Left ventricle myocardium superior (tissue), 1 donor: ENCODE data around the gene GAPDH. TPM values are rescaled to one million over a fixed set of nuclear protein-coding genes. Genes with fewer than 3 reads are reported as not detected.
"Not testable (repeated sequence)": the region's sequence is repeated elsewhere in the genome, so short reads cannot be mapped to it uniquely, and the experiment has no call there.

Source experiments
- ATAC-seq: fragments of 200-7000 bp; cut with Tn5 transposase; one replicate; pipeline ENCODE4 v1.9.1; 2020; ENCODE audit warnings: mild to moderate bottlenecking, moderate library complexity
- DNase-seq: peaks from one replicate; pipeline ENCODE4 v3.0.0-alpha.2; 2020
- intact Hi-C: fragments of 100-400 bp; cut with micrococcal nuclease; formaldehyde crosslinking; loops from one replicate; pipeline ENCODE4 v1.11.0; 2022
- long read RNA-seq: library from polyadenylated mRNA; unstranded; transcript quantifications from one replicate; pipeline ENCODE4 v2.0.0, GENCODE V29; 2021
- total RNA-seq: library from RNA; stranded (reverse); fragmentation: NEBNext Ultra II Directional; extraction: Animal tissue kit (Norgen Biotek cat#: 25700); gene quantifications from one replicate; pipeline ENCODE4 v1.2.1, GENCODE V29; 2021
- donor health status: DM: no; HTN: yes; CAD: no; lungs with severe emphysema.

GAPDH gene
- 4,526 TPM for total RNA-seq
- long read RNA-seq, transcript GAPDH-205 (9 exons, 1,348 nt) = minor isoform, 12 of 8,238 reads
- long read RNA-seq, transcript GAPDH-204 (8 exons, 1,256 nt) = minor isoform, 63 of 8,238 reads
- long read RNA-seq, transcript GAPDH-201 (9 exons, 1,875 nt) = major isoform, 7,555 of 8,238 reads
- long read RNA-seq, partial matches to known transcripts = 434 of 8,238 reads
- long read RNA-seq, other reads (novel, unspliced or antisense) = 172 of 8,238 reads

DNA sequence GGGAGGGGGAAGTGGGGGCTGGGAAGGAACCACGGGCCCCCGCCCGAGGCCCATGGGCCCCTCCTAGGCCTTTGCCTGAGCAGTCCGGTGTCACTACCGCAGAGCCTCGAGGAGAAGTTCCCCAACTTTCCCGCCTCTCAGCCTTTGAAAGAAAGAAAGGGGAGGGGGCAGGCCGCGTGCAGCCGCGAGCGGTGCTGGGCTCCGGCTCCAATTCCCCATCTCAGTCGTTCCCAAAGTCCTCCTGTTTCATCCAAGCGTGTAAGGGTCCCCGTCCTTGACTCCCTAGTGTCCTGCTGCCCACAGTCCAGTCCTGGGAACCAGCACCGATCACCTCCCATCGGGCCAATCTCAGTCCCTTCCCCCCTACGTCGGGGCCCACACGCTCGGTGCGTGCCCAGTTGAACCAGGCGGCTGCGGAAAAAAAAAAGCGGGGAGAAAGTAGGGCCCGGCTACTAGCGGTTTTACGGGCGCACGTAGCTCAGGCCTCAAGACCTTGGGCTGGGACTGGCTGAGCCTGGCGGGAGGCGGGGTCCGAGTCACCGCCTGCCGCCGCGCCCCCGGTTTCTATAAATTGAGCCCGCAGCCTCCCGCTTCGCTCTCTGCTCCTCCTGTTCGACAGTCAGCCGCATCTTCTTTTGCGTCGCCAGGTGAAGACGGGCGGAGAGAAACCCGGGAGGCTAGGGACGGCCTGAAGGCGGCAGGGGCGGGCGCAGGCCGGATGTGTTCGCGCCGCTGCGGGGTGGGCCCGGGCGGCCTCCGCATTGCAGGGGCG lies at the start of gene GAPDH:
Gene GAPDH (plus strand): TSS at position 595 of the 772 bp plus-strand sequence. CDS start 316 bp downstream, outside the sequence.
- ATAC-seq = peak; percentile 80
- intact Hi-C loops = no loop called here
- peak; percentile 96 for DNase-seq

GRCh38 chr12:6488240-6488639 lies 46.1 kb upstream of the GAPDH start:
- intact Hi-C loops = no loop called here
- DNase-seq = no peak
- ATAC-seq = no peak

DNA sequence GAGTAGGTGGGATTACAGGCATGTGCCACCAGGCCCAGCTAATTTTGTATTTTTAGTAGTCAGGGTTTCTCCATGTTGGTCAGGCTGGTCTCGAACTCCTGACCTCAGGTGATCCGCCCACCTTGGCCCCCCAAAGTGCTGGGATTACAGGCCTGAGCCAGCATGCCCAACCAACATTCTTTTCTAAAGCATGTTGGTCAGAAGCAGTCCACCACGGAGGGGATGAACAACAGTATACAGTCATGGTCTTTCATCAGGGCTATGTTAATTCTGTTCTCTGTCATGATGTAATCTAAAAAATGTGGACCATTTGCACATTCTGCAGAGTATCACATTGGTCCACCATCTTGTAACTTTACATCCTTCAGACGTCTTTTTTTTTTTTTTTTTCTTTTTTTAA lies 44.9 kb upstream of the GAPDH start:
- no peak for DNase-seq
- intact Hi-C loops = no loop called here
- no peak for ATAC-seq

DNA sequence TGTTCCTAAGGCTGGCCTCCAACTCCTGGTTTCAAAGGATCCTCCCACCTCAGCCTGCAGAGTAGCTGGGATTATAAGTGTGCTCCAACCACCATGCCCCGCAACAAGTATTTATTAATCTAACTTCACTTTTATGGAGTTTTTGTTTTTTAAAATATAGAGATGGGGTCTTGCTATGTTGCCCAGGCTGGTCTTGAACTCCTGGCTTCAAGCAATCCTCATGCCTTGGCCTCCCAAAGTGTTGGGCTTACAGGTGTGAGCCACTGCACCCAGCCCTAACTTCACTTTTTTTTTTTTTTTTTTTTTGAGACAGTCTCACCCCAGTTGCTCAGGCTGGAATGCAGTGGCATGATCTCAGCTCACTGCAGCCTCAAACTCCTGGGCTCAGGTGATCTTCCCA lies 43.6 kb upstream of the GAPDH start:
- DNase-seq, intact Hi-C loops, ATAC-seq: not testable (repeated sequence)

DNA sequence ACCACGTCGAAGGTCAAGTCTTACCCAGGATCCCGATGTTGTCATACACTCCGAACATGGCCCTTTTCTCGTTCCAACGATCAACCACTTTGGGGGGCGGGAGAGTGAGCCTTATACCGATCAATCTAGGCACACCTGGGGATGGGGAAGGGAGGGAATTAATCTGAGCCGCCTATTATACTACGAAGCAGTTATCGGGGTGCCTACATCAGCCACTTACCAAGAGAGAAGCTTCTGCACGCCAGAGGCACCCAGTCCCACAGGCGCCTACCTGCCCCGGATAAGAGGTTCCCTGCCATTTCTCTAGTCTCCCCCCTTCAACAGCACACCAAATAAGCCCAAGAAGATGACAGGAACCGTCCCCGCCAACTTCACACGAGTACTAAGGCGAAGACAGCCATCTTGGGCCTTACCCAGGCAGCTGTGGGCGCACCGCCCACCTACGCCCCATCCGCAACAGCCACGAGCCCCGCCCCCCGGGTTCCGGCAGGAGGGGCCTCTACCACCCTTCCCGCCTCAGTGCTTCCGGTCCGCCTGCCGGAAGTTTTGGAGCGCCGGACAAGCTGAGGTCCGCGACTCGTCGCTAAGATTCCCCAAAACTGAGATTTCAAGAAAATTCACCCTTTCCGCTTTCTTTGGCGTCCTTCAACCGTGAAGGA lies 41.4 kb upstream of the GAPDH start, which contains the start of gene MRPL51:
Gene MRPL51 (minus strand): TSS at position 425 of the 659 bp plus-strand sequence. CDS start 126 bp downstream, at position 299.
- DNase-seq (peak; percentile 99), ATAC-seq (peak; percentile 97)
- intact Hi-C loops = no loop called here

GRCh38 chr12:6493497-6494257 lies 40.6 kb upstream of the GAPDH start, which contains the start of gene NCAPD2:
TSS of gene NCAPD2 (plus strand) at chr12:6494102. CDS start at chr12:6495099, 997 bp downstream.
- intact Hi-C loops = no loop called here
- DNase-seq (peak; percentile 96), ATAC-seq (peak; percentile 97)

GRCh38 chr12:6494258-6494743 lies 40.0 kb upstream of the GAPDH start:
- DNase-seq = no peak
- no peak for ATAC-seq
- intact Hi-C loops = no loop called here

GRCh38 chr12:6494968-6495367 lies 39.3 kb upstream of the GAPDH start:
- intact Hi-C loops = no loop called here
- ATAC-seq (no peak), DNase-seq (no peak)

GRCh38 chr12:6497291-6497690 lies 37.0 kb upstream of the GAPDH start:
- intact Hi-C loops, DNase-seq, ATAC-seq: not testable (repeated sequence)

DNA sequence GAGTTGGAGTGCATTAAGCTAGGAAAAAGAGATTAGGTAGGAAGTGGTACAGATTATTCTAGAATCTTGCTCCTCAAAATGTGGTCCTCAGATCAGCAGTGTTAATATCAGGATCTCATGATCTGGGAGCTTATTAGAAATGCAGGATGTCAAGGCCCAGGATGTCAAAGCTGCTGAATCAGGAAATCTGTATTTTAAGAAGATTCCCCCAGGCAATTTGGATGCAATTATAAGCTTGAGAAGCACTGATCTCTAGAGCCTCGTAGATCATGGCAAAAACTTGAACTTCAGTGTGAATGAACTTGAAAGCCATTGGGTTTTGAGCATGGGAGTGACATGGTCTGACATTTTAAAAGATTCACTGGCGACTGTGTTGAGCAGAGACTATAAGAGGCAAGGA lies 33.9 kb upstream of the GAPDH start:
- intact Hi-C loops = no loop called here
- ATAC-seq = no peak
- no peak for DNase-seq

- ATAC-seq (no peak), DNase-seq (no peak)
- intact Hi-C loops = no loop called here
Measured at GRCh38 chr12:6507102-6507998, 27.0 kb upstream of the GAPDH start.

DNA sequence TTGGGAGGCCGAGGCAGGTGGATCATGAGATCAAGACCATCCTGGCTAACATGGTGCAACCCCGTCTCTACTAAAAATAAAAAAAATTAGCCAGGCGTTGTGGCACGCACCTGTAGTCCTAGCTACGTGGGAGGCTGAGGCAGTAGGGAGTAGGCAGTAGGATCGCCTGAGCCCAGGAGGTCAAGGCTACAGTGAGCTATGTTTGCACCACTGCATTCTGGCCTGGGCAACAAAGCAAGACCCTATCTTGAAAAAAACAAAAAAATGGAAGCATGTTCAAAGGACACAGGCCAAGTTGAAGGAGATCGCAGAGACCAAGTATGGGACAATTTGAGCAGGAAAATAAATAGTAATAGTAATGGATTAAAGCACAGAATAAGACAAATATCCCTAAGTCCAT lies 26.2 kb upstream of the GAPDH start:
- no peak for DNase-seq
- ATAC-seq = no peak
- intact Hi-C loops = no loop called here

DNA sequence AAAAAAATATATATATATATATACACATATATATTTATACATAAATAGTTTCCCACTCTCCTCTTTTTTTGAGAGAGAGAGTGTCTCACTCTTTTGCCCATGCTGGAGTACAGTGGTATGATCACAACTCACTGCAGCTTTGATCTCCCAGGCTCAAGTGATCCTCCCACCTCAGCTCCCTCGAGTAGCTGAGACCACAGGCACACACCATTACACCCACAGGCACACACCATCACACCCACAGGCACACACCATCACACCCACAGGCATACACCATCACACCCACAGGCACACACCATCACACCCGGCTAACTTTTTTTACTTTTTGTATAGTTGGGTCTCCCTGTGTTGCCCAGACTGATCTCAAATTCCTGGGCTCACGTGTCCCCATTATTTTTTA lies 14.1 kb upstream of the GAPDH start:
- intact Hi-C loops = no loop called here
- no peak for ATAC-seq
- no peak for DNase-seq

GRCh38 chr12:6522193-6522592 lies 12.1 kb upstream of the GAPDH start:
- intact Hi-C loops = no loop called here
- ATAC-seq = no peak
- DNase-seq = no peak

GRCh38 chr12:6523708-6524107 lies 10.6 kb upstream of the GAPDH start:
- DNase-seq (no peak), ATAC-seq (no peak)
- intact Hi-C loops = no loop called here

DNA sequence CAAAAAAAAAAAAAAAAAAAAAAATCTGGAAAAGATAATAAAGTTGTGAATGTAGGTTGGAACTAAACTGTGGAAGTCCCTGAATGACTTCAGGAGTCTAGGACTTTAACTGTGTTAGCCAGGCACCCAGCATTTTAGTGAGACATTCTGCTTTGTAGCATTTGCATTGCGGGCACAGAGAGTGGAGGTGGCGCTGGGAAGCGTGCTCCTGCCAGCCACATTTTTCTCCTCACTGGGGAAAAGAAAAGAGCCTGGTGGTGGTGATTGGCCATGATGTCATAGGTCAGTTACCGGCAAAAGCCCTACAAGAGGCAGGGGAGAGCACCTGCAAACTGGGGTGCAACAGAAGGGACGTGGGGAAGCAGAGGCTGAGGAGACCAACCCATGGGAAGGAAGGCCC lies 9.7 kb upstream of the GAPDH start:
- no peak for DNase-seq
- no peak for ATAC-seq
- intact Hi-C loops = no loop called here

- DNase-seq = no peak
- ATAC-seq = no peak
- intact Hi-C loops = no loop called here
Measured at GRCh38 chr12:6526201-6526600, 8.1 kb upstream of the GAPDH start.
